ENCODE measurements around the gene KCNIP2.
A peak's percentile ranks its signal among the peaks of the same experiment; 100 is the strongest.

KCNIP2 gene

GRCh38 chr10:101851411-101852116 is 8.0 kb upstream of the KCNIP2 start:
- DNase-seq (ENCODE audit: low read depth): no peak

GRCh38 chr10:101850749-101851148 is 7.1 kb upstream of the KCNIP2 start:
- no peak for DNase-seq (ENCODE audit: low read depth)

GRCh38 chr10:101848894-101849351 is 5.3 kb upstream of the KCNIP2 start:
- no peak for DNase-seq (ENCODE audit: low read depth)

GRCh38 chr10:101848408-101848807 is 4.8 kb upstream of the KCNIP2 start:
- DNase-seq (ENCODE audit: low read depth): no peak

- DNase-seq (ENCODE audit: low read depth): no peak
These were observed 2.3 kb upstream of the KCNIP2 start for GRCh38 chr10:101845893-101846292.

- no peak for DNase-seq (ENCODE audit: low read depth)
These were observed 1.8 kb downstream of the KCNIP2 start for GRCh38 chr10:101841826-101842225.

GRCh38 chr10:101840741-101841453 is 2.7 kb downstream of the KCNIP2 start:
- peak; percentile 58 for DNase-seq (ENCODE audit: low read depth)

- DNase-seq (ENCODE audit: low read depth): no peak
These were observed 3.4 kb downstream of the KCNIP2 start for GRCh38 chr10:101840102-101840684.

GRCh38 chr10:101839416-101840063 is 4.1 kb downstream of the KCNIP2 start:
- DNase-seq (ENCODE audit: low read depth): no peak

GRCh38 chr10:101839002-101839401 is 4.6 kb downstream of the KCNIP2 start:
- no peak for DNase-seq (ENCODE audit: low read depth)

GRCh38 chr10:101838416-101838970 is 5.1 kb downstream of the KCNIP2 start:
- DNase-seq (ENCODE audit: low read depth): no peak

GRCh38 chr10:101837748-101838147 is 5.9 kb downstream of the KCNIP2 start:
- DNase-seq (ENCODE audit: low read depth): no peak

GRCh38 chr10:101835362-101835761 is 8.2 kb downstream of the KCNIP2 start:
- no peak for DNase-seq (ENCODE audit: low read depth)

GRCh38 chr10:101834341-101834740 is 9.3 kb downstream of the KCNIP2 start:
- DNase-seq (ENCODE audit: low read depth): no peak

- DNase-seq (ENCODE audit: low read depth): no peak
These were observed 10.1 kb downstream of the KCNIP2 start for GRCh38 chr10:101833466-101833865.

GRCh38 chr10:101832325-101832771 is 11.3 kb downstream of the KCNIP2 start:
- no peak for DNase-seq (ENCODE audit: low read depth)

GRCh38 chr10:101831169-101831811 is 12.3 kb downstream of the KCNIP2 start:
- no peak for DNase-seq (ENCODE audit: low read depth)

- DNase-seq (ENCODE audit: low read depth): peak; percentile 83
These were observed 13.1 kb downstream of the KCNIP2 start for GRCh38 chr10:101830322-101831168.

- no peak for DNase-seq (ENCODE audit: low read depth)
These were observed 13.9 kb downstream of the KCNIP2 start for GRCh38 chr10:101829561-101830315.
